Stimulated activated CD8-positive, alpha-beta memory T cell treated with anti-CD3 and anti-CD28 coated beads, Interleukin-12 subunit alpha, Interleukin-12 subunit beta, amount 100 ng/mL, for 1 hour (primary cell): ENCODE measurements around the gene TBL1XR1.
"Not testable (repeated sequence)": the region's sequence is repeated elsewhere in the genome, so short reads cannot be mapped to it uniquely, and the experiment has no call there.

ENCODE experiments used
- DNase-seq: peaks from one replicate; pipeline ENCODE4 v3.0.0-alpha.2; 2020; ENCODE audit warnings: low read depth

Gene TBL1XR1

GRCh38 chr3:177013681-177014280 lies 183.5 kb downstream of the TBL1XR1 start:
- DNase-seq: no peak

DNA sequence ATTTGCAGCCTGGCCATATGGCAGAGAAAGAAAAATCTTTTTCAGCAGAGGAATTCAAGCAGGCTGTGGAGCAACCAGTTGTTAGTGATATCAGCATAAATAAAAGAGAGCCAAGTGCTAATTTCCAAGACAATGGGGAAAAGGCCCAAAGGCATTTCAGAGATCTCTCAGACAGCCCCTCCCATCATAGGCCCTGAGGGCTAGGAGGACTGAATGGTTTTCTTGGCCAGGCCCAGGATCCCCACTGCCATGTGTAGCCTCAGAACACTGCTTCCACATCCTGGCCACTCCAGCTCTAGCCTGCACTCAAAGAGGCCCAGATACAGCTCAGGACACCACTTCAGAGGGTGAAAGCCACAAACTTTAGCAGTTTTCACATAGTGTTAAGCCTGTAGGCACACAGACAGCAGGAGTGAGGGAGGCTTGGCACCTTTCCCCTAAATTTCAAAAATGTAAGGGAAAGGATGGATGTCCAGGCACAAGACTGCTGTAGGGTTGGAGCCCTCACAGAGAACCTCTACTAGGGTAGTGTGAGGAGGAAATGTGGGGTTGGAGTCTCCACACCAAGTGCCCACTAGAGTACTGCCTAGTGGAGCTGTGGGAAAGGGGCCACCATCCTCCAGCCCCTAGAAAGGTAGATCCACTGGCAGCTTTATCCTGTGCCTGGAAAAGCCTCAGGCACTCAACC lies 191.4 kb downstream of the TBL1XR1 start:
- no peak for DNase-seq

- DNase-seq: not testable (repeated sequence)
These were observed 197.1 kb downstream of the TBL1XR1 start for GRCh38 chr3:177000159-177000558.

- no peak for DNase-seq
These were observed 201.3 kb downstream of the TBL1XR1 start for GRCh38 chr3:176995946-176996345.

GRCh38 chr3:176994891-176995781 lies 202.1 kb downstream of the TBL1XR1 start:
- no peak for DNase-seq

GRCh38 chr3:176994393-176994792 lies 202.9 kb downstream of the TBL1XR1 start:
- DNase-seq: no peak

DNA sequence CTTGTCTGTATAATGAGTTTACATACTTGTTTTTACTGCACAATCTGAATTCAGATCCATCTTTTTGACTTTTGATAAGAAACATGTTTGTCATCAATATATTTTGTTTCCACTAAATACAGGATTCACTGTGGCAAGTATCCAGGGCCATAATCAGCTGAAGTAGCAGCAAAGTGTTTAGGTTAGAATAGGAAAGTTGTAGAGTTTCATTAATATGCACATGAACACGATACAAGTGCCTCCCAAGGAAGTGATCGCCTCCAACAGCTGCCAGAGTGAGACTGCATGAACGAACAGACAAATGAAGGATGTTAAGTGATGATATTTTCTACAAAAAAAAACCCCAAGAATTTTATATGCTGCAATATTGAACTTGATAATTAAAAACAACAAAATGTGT lies 204.3 kb downstream of the TBL1XR1 start:
- no peak for DNase-seq

DNA sequence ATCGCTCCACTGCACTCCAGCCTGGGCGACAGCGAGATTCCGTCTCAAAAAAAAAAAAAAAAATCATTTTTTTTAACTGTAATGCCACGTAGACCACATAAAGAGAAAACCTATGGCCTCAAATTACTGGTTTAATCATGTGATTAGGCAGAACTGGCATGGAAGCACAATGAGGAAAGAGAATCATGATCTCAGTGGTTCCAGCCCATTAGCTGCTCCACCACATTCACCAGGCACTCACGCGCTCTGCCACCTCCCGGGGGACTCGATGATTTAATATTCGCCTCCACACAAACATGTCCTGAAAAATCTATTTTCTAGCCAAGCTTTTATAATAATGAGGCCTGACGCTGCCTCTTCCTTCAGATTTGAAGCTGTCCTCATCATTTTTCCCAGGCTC lies 204.7 kb downstream of the TBL1XR1 start:
- DNase-seq: no peak

- no peak for DNase-seq
These were observed 208.5 kb downstream of the TBL1XR1 start for GRCh38 chr3:176988795-176989194.

GRCh38 chr3:176987901-176988650 lies 209.2 kb downstream of the TBL1XR1 start:
- no peak for DNase-seq

- DNase-seq: no peak
These were observed 218.8 kb downstream of the TBL1XR1 start for GRCh38 chr3:176978441-176978840.

DNA sequence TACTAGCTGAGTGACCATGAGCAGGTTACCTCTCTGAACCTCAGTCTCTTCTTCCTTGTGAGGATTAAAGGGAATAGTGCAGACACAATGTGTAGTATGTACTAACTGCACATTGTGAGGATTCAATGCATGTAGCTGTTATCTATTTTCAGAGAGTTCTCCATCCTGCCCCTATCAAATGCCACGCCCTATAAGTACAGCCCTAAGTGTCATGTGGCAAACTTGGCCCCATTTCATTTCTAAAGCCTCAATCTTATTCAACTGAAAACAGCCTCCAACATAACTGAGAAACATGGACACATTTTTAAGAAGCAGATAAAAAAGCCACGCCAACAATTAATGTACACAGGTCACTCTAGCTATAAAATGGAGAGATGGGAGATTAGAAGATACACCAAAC lies 220.0 kb downstream of the TBL1XR1 start:
- no peak for DNase-seq

GRCh38 chr3:176976586-176976985 lies 220.7 kb downstream of the TBL1XR1 start:
- DNase-seq: no peak

- DNase-seq: no peak
These were observed 223.0 kb downstream of the TBL1XR1 start for GRCh38 chr3:176974279-176974678.

- no peak for DNase-seq
These were observed 225.6 kb downstream of the TBL1XR1 start for GRCh38 chr3:176971613-176972174.

DNA sequence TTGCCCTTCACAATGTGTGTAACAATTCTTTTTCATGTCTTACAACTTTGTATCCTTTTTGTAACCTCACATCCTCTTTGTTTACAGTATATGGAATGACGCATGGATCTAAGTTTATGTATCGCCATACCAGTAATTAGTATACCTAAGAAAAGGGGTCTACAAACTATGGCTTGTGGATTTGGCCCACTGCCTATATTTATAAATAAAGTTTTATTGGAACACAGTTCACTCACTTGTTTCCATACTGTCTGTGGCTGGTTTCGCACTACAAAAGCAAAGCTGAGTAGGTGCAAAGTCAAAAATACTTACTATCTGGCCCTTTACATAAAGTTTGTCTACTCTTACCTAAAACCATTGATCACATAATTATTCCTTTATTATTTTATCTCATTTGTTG lies 226.5 kb downstream of the TBL1XR1 start:
- DNase-seq: no peak

DNA sequence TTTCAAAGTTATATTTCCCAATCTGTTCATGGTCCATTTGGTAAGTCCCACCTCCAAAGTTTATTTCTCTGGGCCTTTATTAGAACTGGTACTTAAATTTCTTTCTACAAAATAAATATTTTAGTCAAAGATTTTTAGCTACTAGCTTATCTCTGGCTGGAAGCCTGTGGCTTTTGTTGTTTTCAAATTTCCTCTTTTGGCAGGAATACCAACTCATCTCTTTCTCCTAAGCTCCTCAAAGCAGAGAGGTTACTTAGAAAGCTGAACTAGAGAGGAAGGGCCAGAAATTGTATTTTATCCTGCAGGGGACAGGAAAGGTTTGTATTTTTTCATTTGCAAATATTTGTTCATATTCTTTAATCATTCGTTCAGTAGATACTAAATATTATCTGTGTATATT lies 227.8 kb downstream of the TBL1XR1 start:
- DNase-seq: no peak
